Osteoblast (primary cell): ENCODE data around the gene IRS1. TPM values are rescaled to one million over a fixed set of nuclear protein-coding genes. Genes with fewer than 3 reads are reported as not detected.

Experiments used
- DNase-seq: peaks from one replicate; pipeline ENCODE4 v3.0.0; 2011; ENCODE audit warnings: low spot score, mixed read lengths; ENCODE audit not compliant: insufficient read length; ENCODE audit errors: missing footprints
- H2AFZ ChIP-seq: 2 replicates; pipeline ENCODE4 v1.6.0; 2011; ENCODE audit warnings: mild to moderate bottlenecking, low read length
- H3K27ac ChIP-seq: 2 replicates; pipeline ENCODE4 v1.5.1; 2011; ENCODE audit warnings: mild to moderate bottlenecking, low read depth, low read length, moderate library complexity
- H3K27me3 ChIP-seq: 2 replicates; pipeline ENCODE4 v1.6.0; 2012; ENCODE audit warnings: mild to moderate bottlenecking, control low read depth, inconsistent platforms, low read length, moderate library complexity; ENCODE audit not compliant: insufficient read depth
- H3K36me3 ChIP-seq: 2 replicates; pipeline ENCODE4 v1.5.1; 2011; ENCODE audit warnings: mild to moderate bottlenecking, low read length, control low read depth, moderate library complexity; ENCODE audit not compliant: insufficient read depth
- H3K4me1 ChIP-seq: 2 replicates; pipeline ENCODE4 v1.5.1; 2011; ENCODE audit warnings: mild to moderate bottlenecking, low read length, control low read depth, moderate library complexity; ENCODE audit not compliant: insufficient read depth
- H3K4me2 ChIP-seq: 2 replicates; pipeline ENCODE4 v1.6.0; 2011; ENCODE audit warnings: mild to moderate bottlenecking, low read length; ENCODE audit not compliant: insufficient read depth
- H3K4me3 ChIP-seq: fragments of 200-600 bp; sonication (generic); 3 replicates; pipeline ENCODE4 v1.5.1; 2012; ENCODE audit warnings: mild to moderate bottlenecking, low read length, inconsistent platforms; ENCODE audit not compliant: insufficient read depth
- H3K79me2 ChIP-seq: 2 replicates; pipeline ENCODE4 v1.6.0; 2012; ENCODE audit warnings: mild to moderate bottlenecking, low read length, control low read depth, inconsistent platforms; ENCODE audit not compliant: insufficient read depth
- H3K9me3 ChIP-seq: 2 replicates; pipeline ENCODE4 v1.5.1; 2011; ENCODE audit warnings: low read depth, low read length, control low read depth
- H4K20me1 ChIP-seq: 2 replicates; pipeline ENCODE4 v1.6.0; 2012; ENCODE audit warnings: mild to moderate bottlenecking, low read length, control low read depth; ENCODE audit not compliant: insufficient read depth
- total RNA-seq: library from RNA; depleted of rRNA; stranded (reverse); fragments of >200 nt; gene quantifications from 2 replicates; pipeline ENCODE4 v1.2.3, GENCODE V29; 2012
- TF ChIP-seq, protein P1 (sequence below): IDR thresholded peaks from 2 replicates; pipeline ENCODE4 v1.5.1; 2011; ENCODE audit warnings: mild to moderate bottlenecking, low read depth, low read length, moderate library complexity; ENCODE audit errors: extremely low read depth

Gene IRS1
- total RNA-seq, 1 donor: 27.9 TPM

DNA sequence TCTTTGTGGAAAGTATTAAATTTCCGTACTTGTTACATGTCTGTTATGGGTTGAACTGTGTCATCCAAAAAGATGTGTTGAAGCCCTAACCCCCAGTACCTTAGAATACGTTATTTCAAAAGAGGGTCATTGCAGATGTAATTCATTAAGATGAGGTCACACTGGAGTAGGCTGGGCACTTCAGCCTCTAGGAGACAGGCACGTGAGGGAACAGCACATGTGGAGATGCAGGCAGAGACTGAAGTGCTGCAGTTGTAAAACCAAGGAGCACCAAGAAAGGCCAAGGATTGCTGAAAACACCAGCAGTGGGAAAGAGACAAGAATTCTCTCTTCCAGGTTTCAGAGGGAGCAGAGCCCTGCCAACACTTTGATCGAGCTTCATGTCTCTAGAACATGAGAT is 31.6 kb upstream of the IRS1 start:
- Histone ChIP-seq H3K79me2 (peaks cover 2% of the 10 kb centered on the region), H3K4me1 (peaks cover 4% of the 10 kb centered on the region), H3K36me3 (no peaks in the 10 kb centered on the region), H3K27ac (no peak overlapping the region), H2AFZ (no peak overlapping the region), H3K4me3 (no peak overlapping the region), H4K20me1 (no peaks in the 10 kb centered on the region), H3K9me3 (no peaks in the 10 kb centered on the region), H3K4me2 (no peak overlapping the region), H3K27me3 (no peaks in the 10 kb centered on the region)
- TF ChIP-seq, protein P1, sequence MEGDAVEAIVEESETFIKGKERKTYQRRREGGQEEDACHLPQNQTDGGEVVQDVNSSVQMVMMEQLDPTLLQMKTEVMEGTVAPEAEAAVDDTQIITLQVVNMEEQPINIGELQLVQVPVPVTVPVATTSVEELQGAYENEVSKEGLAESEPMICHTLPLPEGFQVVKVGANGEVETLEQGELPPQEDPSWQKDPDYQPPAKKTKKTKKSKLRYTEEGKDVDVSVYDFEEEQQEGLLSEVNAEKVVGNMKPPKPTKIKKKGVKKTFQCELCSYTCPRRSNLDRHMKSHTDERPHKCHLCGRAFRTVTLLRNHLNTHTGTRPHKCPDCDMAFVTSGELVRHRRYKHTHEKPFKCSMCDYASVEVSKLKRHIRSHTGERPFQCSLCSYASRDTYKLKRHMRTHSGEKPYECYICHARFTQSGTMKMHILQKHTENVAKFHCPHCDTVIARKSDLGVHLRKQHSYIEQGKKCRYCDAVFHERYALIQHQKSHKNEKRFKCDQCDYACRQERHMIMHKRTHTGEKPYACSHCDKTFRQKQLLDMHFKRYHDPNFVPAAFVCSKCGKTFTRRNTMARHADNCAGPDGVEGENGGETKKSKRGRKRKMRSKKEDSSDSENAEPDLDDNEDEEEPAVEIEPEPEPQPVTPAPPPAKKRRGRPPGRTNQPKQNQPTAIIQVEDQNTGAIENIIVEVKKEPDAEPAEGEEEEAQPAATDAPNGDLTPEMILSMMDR: no peak
- DNase-seq: no peak

DNA sequence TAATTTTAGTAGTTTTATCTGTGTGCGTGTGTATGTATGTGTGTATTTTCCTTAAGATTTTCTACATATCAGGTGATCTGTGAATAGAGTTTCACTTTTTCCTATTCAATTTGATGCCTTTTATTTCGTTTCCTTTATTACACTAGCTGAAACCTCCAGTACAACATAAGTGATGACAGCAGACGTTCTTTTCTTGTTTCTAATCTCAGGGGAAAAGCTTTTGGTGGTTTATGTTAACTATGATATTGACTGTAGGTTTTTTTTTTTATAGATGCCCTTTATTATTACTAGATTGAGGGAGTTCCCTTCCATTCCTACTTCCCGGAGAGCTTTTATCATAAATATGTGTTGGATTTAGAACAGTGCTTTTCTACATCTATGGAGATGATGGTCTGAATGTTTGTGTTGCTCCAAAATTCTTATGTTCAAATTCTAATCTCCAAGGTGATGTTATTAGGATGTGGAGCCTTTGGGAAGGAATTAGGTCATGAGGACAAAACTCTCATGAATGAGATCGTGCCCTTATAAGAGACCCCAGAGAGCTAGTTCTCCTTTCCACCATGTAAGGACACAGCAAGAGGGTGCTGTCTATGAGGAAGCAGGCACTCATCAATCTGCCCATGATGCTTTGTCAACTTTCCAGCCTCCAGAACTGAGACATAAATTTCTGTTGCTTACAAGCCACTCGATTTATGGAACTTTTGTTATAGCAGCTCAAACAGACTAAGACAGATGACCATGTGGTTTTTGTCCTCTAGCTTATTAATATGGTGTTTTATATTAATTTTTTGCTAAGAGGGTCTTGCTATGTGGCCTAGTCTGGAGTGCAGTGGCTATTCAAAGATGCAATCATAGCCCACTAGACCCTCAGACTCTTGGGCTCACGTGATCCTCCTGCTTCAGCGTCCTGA is 30.4 kb upstream of the IRS1 start:
- H3K4me1 ChIP-seq: no peaks in the 10 kb centered on the region
- H3K4me3 ChIP-seq: no peak overlapping the region
- H3K27me3 ChIP-seq: no peaks in the 10 kb centered on the region
- H3K79me2 ChIP-seq: no peaks in the 10 kb centered on the region
- H3K4me2 ChIP-seq: no peak overlapping the region
- DNase-seq: no peak
- H4K20me1 ChIP-seq: no peaks in the 10 kb centered on the region
- H3K36me3 ChIP-seq: no peaks in the 10 kb centered on the region
- no peak overlapping the region for H2AFZ ChIP-seq
- TF ChIP-seq, protein P1: no peak
- no peaks in the 10 kb centered on the region for H3K9me3 ChIP-seq
- H3K27ac ChIP-seq: no peak overlapping the region

DNA sequence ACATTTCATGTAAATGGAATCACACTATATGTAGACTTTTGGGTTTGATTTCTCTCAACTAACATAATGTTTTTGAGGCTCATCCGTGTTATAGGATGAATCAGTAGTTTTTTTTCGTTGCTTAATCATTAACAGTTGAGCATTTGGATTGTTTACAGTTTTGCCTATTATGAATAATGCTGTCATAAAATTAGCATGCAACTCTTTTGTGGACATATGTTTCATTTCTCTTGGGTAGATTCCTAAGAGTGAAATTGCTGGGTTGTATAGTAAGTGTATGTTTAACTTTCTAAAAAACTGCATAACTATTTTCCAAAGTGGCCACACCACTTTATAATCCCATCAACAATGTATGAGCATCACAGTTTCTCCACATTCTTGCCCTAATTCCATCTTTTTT is 28.6 kb upstream of the IRS1 start:
- H3K4me1 ChIP-seq: no peaks in the 10 kb centered on the region
- no peak overlapping the region for H3K4me2 ChIP-seq
- TF ChIP-seq, protein P1: no peak
- H2AFZ ChIP-seq: no peak overlapping the region
- H3K36me3 ChIP-seq: no peaks in the 10 kb centered on the region
- no peak overlapping the region for H3K4me3 ChIP-seq
- H3K27me3 ChIP-seq: no peaks in the 10 kb centered on the region
- no peak for DNase-seq
- H3K9me3 ChIP-seq: no peaks in the 10 kb centered on the region
- no peaks in the 10 kb centered on the region for H4K20me1 ChIP-seq
- H3K27ac ChIP-seq: no peak overlapping the region
- H3K79me2 ChIP-seq: no peaks in the 10 kb centered on the region

DNA sequence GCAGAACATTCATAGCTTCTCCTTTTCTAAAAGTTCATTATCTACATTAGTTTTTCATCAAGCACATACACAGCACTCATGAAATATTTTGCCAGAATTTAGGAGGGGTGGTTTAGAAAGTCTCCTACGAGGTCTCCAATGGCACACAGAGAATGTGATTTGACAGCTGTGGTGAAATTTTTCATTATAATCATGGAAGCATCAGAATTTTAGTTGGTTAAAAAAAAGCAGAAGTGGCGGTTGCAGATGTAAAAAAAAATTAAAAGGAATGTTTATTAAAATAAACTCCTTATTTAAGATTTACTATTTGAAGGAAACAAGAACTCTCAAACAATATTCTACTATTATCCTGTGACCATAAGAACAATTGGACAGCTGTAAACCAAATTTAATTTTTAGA is 25.4 kb upstream of the IRS1 start:
- TF ChIP-seq, protein P1: no peak
- no peaks in the 10 kb centered on the region for H3K9me3 ChIP-seq
- H3K36me3 ChIP-seq: no peaks in the 10 kb centered on the region
- H3K27me3 ChIP-seq: no peaks in the 10 kb centered on the region
- H3K27ac ChIP-seq: no peak overlapping the region
- H3K79me2 ChIP-seq: no peaks in the 10 kb centered on the region
- H3K4me2 ChIP-seq: no peak overlapping the region
- no peaks in the 10 kb centered on the region for H4K20me1 ChIP-seq
- H2AFZ ChIP-seq: no peak overlapping the region
- DNase-seq: no peak
- H3K4me1 ChIP-seq: no peaks in the 10 kb centered on the region
- H3K4me3 ChIP-seq: no peak overlapping the region
